Suprapubic skin (tissue), 4 donors: Measurements from ENCODE around the gene IFT57.

Experiments used
- EP300 ChIP-seq: sonication (generic); formaldehyde crosslinking; IDR thresholded peaks from one replicate; pipeline ENCODE4 v1.6.1; 2017; ENCODE audit warnings: antibody characterized with exemption
- POLR2A ChIP-seq, 2 donors: fragments of 450-650 bp; IDR thresholded peaks; one replicate each; pipeline ENCODE4 v1.6.1; 2017; ENCODE audit warnings: antibody characterized with exemption in 2 of 2, mild to moderate bottlenecking in 2 of 2, moderate library complexity in 2 of 2
- POLR2AphosphoS5 ChIP-seq, 3 donors: sonication (generic); formaldehyde crosslinking; IDR thresholded peaks; one replicate each; pipeline ENCODE4 v1.6.1; 2017; ENCODE audit warnings: antibody characterized with exemption in 3 of 3
- TF ChIP-seq, protein P1 (sequence below), 2 donors: fragments of 200-600 bp in 1 of 2; fragments of 450-650 bp in 1 of 2; sonication (generic) in 1 of 2; IDR thresholded peaks; one replicate each; pipeline ENCODE4 v1.5.1; 2016 to 2019; ENCODE audit warnings: antibody characterized with exemption in 2 of 2, mild to moderate bottlenecking in 1 of 2, moderate library complexity in 1 of 2

DNA sequence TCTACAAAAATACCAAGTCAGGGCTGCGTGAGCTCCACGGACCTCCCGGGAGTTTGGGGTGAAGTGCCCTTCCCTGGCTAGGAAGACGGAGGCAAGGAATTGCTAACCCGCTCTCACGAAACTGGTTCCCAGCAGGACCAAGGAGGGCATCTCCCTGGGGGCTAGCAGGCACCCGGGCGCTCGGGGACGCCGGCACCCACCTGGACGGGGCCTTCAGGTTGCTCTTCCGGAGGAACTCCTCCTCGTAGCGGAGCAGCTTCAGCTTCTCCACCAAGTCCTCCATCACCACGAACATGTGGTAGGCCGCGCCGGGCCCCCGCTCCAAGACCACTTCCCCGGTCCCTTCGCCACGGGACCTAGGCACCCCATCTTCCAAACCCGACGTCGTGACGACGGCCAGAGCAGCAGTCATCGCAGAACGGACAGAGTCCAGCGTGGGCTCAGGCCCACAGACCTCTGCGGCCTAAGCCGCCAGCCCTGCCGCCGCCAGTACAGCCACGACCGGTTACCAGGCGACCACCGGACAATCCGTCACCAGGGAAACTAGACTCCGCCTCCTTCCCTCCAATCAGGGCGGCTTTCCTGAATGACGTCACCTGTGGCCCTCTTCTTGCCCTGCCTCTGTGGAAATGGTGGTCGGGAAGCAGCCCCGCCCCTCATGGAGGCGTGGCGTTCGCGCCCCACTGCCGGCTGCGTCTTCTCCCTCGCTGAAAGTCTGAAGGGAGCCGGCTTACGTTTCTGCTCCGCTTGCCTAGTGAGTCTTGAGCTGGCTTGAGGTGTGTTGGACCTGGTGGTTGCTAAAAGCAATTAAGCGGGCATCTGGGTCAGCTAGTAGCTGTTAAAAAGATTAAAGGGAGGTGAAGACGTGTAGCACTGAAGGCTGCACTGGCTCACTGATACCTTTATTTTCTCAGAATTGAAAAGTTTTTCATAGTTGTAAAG, at the start of gene IFT57:
- TF ChIP-seq POLR2A (IDR thresholded peaks at IDR 0.05) (peak in 1 of 2 donors; percentile 79), POLR2AphosphoS5 (IDR thresholded peaks at IDR 0.05) (peak in 2 of 3 donors; percentile 62 to 71), EP300 (no peak)
- TF ChIP-seq, protein P1, sequence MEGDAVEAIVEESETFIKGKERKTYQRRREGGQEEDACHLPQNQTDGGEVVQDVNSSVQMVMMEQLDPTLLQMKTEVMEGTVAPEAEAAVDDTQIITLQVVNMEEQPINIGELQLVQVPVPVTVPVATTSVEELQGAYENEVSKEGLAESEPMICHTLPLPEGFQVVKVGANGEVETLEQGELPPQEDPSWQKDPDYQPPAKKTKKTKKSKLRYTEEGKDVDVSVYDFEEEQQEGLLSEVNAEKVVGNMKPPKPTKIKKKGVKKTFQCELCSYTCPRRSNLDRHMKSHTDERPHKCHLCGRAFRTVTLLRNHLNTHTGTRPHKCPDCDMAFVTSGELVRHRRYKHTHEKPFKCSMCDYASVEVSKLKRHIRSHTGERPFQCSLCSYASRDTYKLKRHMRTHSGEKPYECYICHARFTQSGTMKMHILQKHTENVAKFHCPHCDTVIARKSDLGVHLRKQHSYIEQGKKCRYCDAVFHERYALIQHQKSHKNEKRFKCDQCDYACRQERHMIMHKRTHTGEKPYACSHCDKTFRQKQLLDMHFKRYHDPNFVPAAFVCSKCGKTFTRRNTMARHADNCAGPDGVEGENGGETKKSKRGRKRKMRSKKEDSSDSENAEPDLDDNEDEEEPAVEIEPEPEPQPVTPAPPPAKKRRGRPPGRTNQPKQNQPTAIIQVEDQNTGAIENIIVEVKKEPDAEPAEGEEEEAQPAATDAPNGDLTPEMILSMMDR (IDR thresholded peaks at IDR 0.05): no peak
